SK-N-SH (cell line): ENCODE results near the gene RDH16. TPM values are rescaled to one million over a fixed set of nuclear protein-coding genes. Genes with fewer than 3 reads are reported as not detected.

Source experiments
- CTCF ChIA-PET: fragments of 300-600, 350-600 bp; formaldehyde crosslinking; extraction: SDS; loops from one replicate; lab custom pipeline; 2021; lab: Yijun Ruan, JAX
- POLR2A ChIA-PET: fragments of 350-600 bp; sonication (Branson Sonifier 250); formaldehyde crosslinking; extraction: SDS; loops from one replicate; lab custom pipeline; 2020; ENCODE audit warnings: antibody characterized with exemption, inconsistent platforms; lab: Yijun Ruan, JAX
- DNase-seq: peaks from one replicate; pipeline ENCODE4 v3.0.0; 2012
- H2AFZ ChIP-seq: fragments of 200-600 bp; sonication (generic); 2 replicates; pipeline ENCODE4 v1.8.1; 2016; ENCODE audit warnings: antibody characterized with exemption, mild to moderate bottlenecking, low read depth
- H3F3A ChIP-seq: fragments of 200-600 bp; sonication (generic); replicated peaks from 2 replicates; pipeline ENCODE3; 2016; ENCODE audit warnings: antibody characterized with exemption, mild to moderate bottlenecking; ENCODE audit not compliant: insufficient read depth
- H3K27ac ChIP-seq, 2 experiments: fragments of 200-500 bp in 1 of 2; fragments of 200-600 bp in 1 of 2; sonication (Bioruptor generic) in 1 of 2; sonication (generic), shearing (Covaris generic) in 1 of 2; 2 replicates each; pipeline versions ENCODE4 v1.5.1 to v1.6.1; 2014 to 2016; ENCODE audit warnings: low read depth in 2 of 2, inconsistent platforms in 1 of 2, low read length in 1 of 2, mild to moderate bottlenecking in 1 of 2, mixed read lengths in 1 of 2
- H3K27me3 ChIP-seq: fragments of 200-600 bp; sonication (generic), shearing (Covaris generic); 2 replicates; pipeline ENCODE4 v1.6.1; 2016; ENCODE audit warnings: mixed run types; ENCODE audit not compliant: insufficient read depth
- H3K36me3 ChIP-seq, 2 experiments: fragments of 200-500 bp in 1 of 2; fragments of 200-600 bp in 1 of 2; sonication (Bioruptor generic) in 1 of 2; sonication (generic) in 1 of 2; replicated peaks in 1 of 2; 2 replicates each; pipeline versions ENCODE3 to v1.5.1; 2014 to 2016; ENCODE audit warnings: low read length in 1 of 2, mild to moderate bottlenecking in 1 of 2; ENCODE audit not compliant: insufficient read depth in 2 of 2, control insufficient read depth in 1 of 2
- H3K4me1 ChIP-seq, 2 experiments: fragments of 200-500 bp in 1 of 2; fragments of 200-600 bp in 1 of 2; sonication (Bioruptor generic) in 1 of 2; sonication (generic), shearing (Covaris generic) in 1 of 2; 2 replicates each; pipeline versions ENCODE4 v1.5.1 to v1.6.1; 2014 to 2016; ENCODE audit warnings: low read depth in 1 of 2, low read length in 1 of 2, mixed run types in 1 of 2; ENCODE audit not compliant: insufficient read depth in 2 of 2, control insufficient read depth in 1 of 2
- H3K4me2 ChIP-seq: fragments of 200-600 bp; sonication (generic), shearing (Covaris generic); 2 replicates; pipeline ENCODE4 v1.6.1; 2017; ENCODE audit warnings: mixed run types
- H3K4me3 ChIP-seq, 2 experiments: fragments of 200-500 bp in 1 of 2; fragments of 200-600 bp in 1 of 2; sonication (Bioruptor generic) in 1 of 2; sonication (generic), shearing (Covaris generic) in 1 of 2; 2 replicates each; pipeline versions ENCODE4 v1.5.1 to v1.8.1; 2014 to 2016; ENCODE audit warnings: low read depth in 2 of 2, inconsistent platforms in 1 of 2, low read length in 1 of 2, mild to moderate bottlenecking in 1 of 2, mixed read lengths in 1 of 2, moderate library complexity in 1 of 2
- H3K79me2 ChIP-seq: fragments of 200-600 bp; sonication (generic); 2 replicates; pipeline ENCODE4 v1.8.1; 2017; ENCODE audit warnings: mild to moderate bottlenecking; ENCODE audit not compliant: insufficient read depth
- H3K9ac ChIP-seq: fragments of 200-600 bp; sonication (generic); 2 replicates; pipeline ENCODE4 v1.6.1; 2017; ENCODE audit warnings: mixed run types
- H3K9me2 ChIP-seq: fragments of 200-600 bp; sonication (generic); 2 replicates; pipeline ENCODE4 v1.6.1; 2017; ENCODE audit warnings: mixed run types
- H3K9me3 ChIP-seq: fragments of 200-600 bp; sonication (generic); 2 replicates; pipeline ENCODE4 v1.6.1; 2017; ENCODE audit warnings: mixed run types, mild to moderate bottlenecking, moderate library complexity
- H4K20me1 ChIP-seq: fragments of 200-600 bp; sonication (generic); 2 replicates; pipeline ENCODE4 v1.6.1; 2017; ENCODE audit warnings: mild to moderate bottlenecking, mixed run types; ENCODE audit not compliant: insufficient read depth
- CHD2 ChIP-seq: fragments of 150-350 bp; IDR thresholded peaks from 2 replicates; pipeline ENCODE4 v1.6.1; 2018; ENCODE audit warnings: low read length; ENCODE audit not compliant: partially characterized antibody
- CTCF ChIP-seq: fragments of 200-600 bp; sonication (generic); IDR thresholded peaks from 2 replicates; pipeline ENCODE4 v1.6.1; 2017; ENCODE audit warnings: antibody characterized with exemption, mild to moderate bottlenecking, moderate library complexity
- EP300 ChIP-seq, 2 experiments: IDR thresholded peaks; 2 replicates each; pipeline versions ENCODE4 v1.4.0 to v1.6.1; 2012; ENCODE audit warnings: borderline replicate concordance in 1 of 2, low read depth in 1 of 2, low read length in 1 of 2
- JUND ChIP-seq: IDR thresholded peaks from 2 replicates; pipeline ENCODE4 v1.4.0; 2012
- RAD21 ChIP-seq: IDR thresholded peaks from 2 replicates; pipeline ENCODE4 v1.6.1; 2012; ENCODE audit warnings: mild to moderate bottlenecking, low read length
- RFX5 ChIP-seq: IDR thresholded peaks from 2 replicates; pipeline ENCODE4 v1.6.1; 2012; ENCODE audit warnings: mild to moderate bottlenecking, improper control_type of control experiment, low read length
- SIN3A ChIP-seq: IDR thresholded peaks from 2 replicates; pipeline ENCODE4 v1.6.1; 2012; ENCODE audit warnings: low read depth, mild to moderate bottlenecking, low read length, moderate library complexity, borderline replicate concordance
- TAF1 ChIP-seq: IDR thresholded peaks from 2 replicates; pipeline ENCODE4 v1.6.1; 2012; ENCODE audit warnings: low read depth, mild to moderate bottlenecking, low read length, moderate library complexity, borderline replicate concordance
- TEAD4 ChIP-seq: IDR thresholded peaks from 2 replicates; pipeline ENCODE4 v1.4.0; 2012; ENCODE audit warnings: mild to moderate bottlenecking, borderline replicate concordance; ENCODE audit not compliant: insufficient read depth
- WGBS: methylation state at CpG from one replicate; pipeline ENCODE4 v1.1.6; 2017; ENCODE audit warnings: low lambda C conversion rate; 5-methylcytosine and 5-hydroxymethylcytosine counted together
- polyA plus RNA-seq, 3 experiments: library from polyadenylated mRNA; depleted of rRNA; stranded (reverse); fragments of >200 nt; gene quantifications; 2 replicates each; pipeline ENCODE4 v1.2.3, GENCODE V29; 2012
- TF ChIP-seq, protein P1 (sequence below): fragments of 150-350 bp; IDR thresholded peaks from 2 replicates; pipeline ENCODE4 v1.6.1; 2017; ENCODE audit warnings: antibody characterized with exemption, low read length, low read depth, borderline replicate concordance

RDH16 gene
- polyA plus RNA-seq, 1 of the 3 experiments (the other 2 are of a cell fraction): 0.12 TPM

DNA sequence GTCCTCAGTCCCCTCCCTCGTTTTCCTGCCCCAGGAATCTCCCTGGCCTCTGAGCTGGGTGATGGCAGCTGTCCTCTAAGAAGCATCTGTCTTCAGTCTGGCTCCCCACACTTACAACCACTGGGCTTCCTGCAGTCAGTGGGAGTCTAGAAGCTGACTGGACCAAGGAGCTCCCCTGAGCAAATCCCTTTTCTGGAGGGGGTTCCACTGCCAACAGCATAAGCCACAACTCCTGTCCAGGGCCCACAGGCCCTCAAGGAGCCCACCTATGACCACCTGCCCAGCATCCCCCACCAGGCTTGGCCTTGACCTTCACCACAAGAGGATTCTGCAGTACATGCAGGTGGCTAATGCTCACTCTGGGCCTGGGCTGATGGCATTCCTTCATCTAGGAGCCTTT, 4.1 kb downstream of the RDH16 start:
- H3K9ac ChIP-seq: no peak overlapping the region
- no peak overlapping the region for H3K4me2 ChIP-seq
- peaks cover 0 to 2% of the 10 kb centered on the region in 2 experiments; a peak in 1 of 4 replicates for H3K4me1 ChIP-seq
- no peaks in the 10 kb centered on the region for H3K9me2 ChIP-seq
- no peaks in the 10 kb centered on the region for H4K20me1 ChIP-seq
- H3F3A ChIP-seq: no peaks in the 10 kb centered on the region
- no peaks in the 10 kb centered on the region for H3K79me2 ChIP-seq
- ChIA-PET CTCF (interaction anchor here (2.0 kb wide), 1 partner anchor 34 kb away, joined by 9 read pairs; no protein-coding TSS in a partner anchor), POLR2A (no interaction called here)
- WGBS: 0% methylated on average over 1 of the region's 1 CpG
- H3K27ac ChIP-seq: no peak overlapping the region
- H3K36me3 ChIP-seq: no peaks in the 10 kb centered on the region
- TF ChIP-seq, protein P1, sequence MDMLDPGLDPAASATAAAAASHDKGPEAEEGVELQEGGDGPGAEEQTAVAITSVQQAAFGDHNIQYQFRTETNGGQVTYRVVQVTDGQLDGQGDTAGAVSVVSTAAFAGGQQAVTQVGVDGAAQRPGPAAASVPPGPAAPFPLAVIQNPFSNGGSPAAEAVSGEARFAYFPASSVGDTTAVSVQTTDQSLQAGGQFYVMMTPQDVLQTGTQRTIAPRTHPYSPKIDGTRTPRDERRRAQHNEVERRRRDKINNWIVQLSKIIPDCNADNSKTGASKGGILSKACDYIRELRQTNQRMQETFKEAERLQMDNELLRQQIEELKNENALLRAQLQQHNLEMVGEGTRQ: no peak
- no peak for TF ChIP-seq RFX5
- no peak for TF ChIP-seq JUND
- TF ChIP-seq CTCF: no peak
- no peak for TF ChIP-seq RAD21
- no peak for TF ChIP-seq EP300 (IDR thresholded peaks at IDR 0.05; ENCODE audit: borderline replicate concordance in 1 of 2, low read depth in 1 of 2, low read length in 1 of 2)
- no peak for TF ChIP-seq SIN3A
- H2AFZ ChIP-seq: no peak overlapping the region
- peaks cover 6% of the 10 kb centered on the region; the same call in 1 of the 2 replicates for H3K27me3 ChIP-seq
- no peak for DNase-seq
- no peak overlapping the region for H3K4me3 ChIP-seq
- no peaks in the 10 kb centered on the region for H3K9me3 ChIP-seq

DNA sequence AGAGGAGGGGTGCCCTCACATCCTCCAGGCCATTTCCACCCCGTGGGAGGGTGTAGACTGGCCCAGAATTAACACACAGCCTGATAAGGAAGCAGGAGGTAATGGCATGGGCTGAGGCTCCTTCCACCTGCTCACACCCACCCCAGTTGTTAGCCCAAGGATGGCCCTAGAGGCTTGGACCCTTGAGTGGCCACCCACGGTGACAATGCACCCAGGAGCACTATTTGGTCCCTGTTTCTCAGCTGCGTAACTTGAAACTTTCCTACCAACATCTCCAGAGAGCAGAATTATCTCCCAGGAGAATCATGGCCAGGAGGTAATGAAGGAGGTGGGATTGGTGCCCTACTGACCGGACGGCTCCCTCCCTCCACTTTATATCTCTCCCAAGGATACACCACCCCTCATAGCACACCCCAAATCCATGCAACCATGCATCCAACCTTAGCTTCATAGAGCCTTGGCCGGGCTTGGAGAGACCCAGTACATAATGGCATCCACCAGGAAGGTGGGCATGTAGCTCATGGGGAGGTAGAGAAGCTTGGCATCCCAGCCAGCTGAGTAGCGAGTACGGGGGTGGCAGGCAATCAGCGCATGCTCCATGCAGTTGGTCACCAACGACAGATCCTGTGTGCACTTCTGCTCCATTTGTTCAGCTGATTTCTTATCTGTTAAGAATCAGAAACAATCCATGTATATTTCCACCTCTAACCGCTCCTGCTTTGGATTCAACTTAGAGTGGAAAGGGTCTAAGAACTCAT, 5.6 kb downstream of the RDH16 start:
- H4K20me1 ChIP-seq: no peaks in the 10 kb centered on the region
- H3K36me3 ChIP-seq: no peaks in the 10 kb centered on the region
- H3F3A ChIP-seq: no peaks in the 10 kb centered on the region
- no peaks in the 10 kb centered on the region for H3K9me2 ChIP-seq
- no peak overlapping the region for H3K9ac ChIP-seq
- H2AFZ ChIP-seq: no peak overlapping the region
- WGBS: 30% methylated on average over 10 of the region's 11 CpGs
- no peaks in the 10 kb centered on the region for H3K9me3 ChIP-seq
- no peaks in the 10 kb centered on the region for H3K79me2 ChIP-seq
- H3K27me3 ChIP-seq: peaks cover 4% of the 10 kb centered on the region; the same call in 1 of the 2 replicates
- no peak overlapping the region for H3K27ac ChIP-seq
- no peak for TF ChIP-seq EP300 (IDR thresholded peaks at IDR 0.05; ENCODE audit: borderline replicate concordance in 1 of 2, low read depth in 1 of 2, low read length in 1 of 2)
- no peak for TF ChIP-seq TAF1
- TF ChIP-seq TEAD4: no peak
- no peak for TF ChIP-seq CHD2
- no peak for TF ChIP-seq JUND
- no peak for TF ChIP-seq SIN3A
- TF ChIP-seq, protein P1: no peak
- ChIA-PET CTCF (interaction anchor here (2.0 kb wide), 1 partner anchor 36 kb away, joined by 9 read pairs; no protein-coding TSS in a partner anchor), POLR2A (no interaction called here)
- no peak for DNase-seq
- H3K4me2 ChIP-seq: no peak overlapping the region
- H3K4me1 ChIP-seq: no peaks in the 10 kb centered on the region
- no peak overlapping the region for H3K4me3 ChIP-seq
